ENCODE results near the gene ASB18.
"Not testable (repeated sequence)": the region's sequence is repeated elsewhere in the genome, so short reads cannot be mapped to it uniquely, and the experiment has no call there.

The ASB18 gene, protein sequence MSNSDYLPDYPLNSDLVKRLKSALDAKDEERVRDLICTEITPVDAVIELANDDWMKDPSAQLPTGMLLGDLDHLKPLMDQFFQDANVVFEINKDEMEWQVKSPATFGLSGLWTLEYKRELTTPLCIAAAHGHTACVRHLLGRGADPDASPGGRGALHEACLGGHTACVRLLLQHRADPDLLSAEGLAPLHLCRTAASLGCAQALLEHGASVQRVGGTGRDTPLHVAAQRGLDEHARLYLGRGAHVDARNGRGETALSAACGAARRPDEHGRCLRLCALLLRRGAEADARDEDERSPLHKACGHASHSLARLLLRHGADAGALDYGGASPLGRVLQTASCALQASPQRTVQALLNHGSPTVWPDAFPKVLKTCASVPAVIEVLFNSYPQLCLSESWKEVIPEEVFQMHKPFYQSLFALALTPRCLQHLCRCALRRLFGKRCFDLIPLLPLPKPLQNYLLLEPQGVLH

DNA sequence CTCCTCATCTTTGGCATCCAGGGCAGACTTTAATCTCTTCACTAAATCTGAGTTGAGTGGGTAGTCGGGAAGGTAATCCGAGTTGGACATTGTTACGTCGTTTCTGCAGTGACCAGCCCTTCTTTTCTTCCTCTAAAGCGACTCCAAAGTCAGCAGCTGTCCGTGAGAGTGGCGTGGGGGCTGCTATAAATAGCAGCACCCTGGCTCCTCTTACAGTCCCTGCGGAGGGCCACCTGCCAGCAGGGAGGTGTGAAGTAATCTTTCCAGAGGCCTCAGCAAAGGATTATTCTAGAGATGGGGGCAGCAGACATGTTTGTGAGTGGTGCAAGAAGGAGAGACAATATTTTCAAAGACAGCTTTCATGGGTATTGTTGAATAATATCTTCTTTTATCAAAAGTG lies at the start of gene ASB18:
ASB18 (minus strand) TSS at position 151 of the 400 bp plus-strand sequence; CDS start at position 90, 61 bp downstream.
- no peak for DNase-seq (ENCODE audit: low read depth)

DNA sequence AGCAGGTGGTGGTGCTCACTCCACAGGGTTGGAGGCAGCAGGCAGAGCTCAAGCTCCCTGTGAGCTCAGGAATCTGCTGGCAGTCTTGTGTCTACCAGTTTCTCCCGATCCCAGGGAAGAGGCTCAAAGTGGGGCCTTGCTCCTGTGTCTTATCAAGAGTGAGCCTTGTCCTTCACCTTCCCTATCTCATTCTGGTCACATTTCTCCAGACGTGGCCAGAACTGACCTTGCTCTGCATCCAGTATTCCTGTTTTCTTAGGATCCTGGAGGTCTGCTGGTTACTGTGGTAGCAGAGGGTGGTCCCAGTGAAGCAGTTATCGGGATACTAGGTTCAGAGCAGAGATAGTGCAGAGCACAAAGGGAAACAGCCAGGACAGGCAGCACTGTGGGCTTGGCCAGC lies 47.1 kb upstream of the ASB18 start:
- DNase-seq (ENCODE audit: low read depth): no peak

DNA sequence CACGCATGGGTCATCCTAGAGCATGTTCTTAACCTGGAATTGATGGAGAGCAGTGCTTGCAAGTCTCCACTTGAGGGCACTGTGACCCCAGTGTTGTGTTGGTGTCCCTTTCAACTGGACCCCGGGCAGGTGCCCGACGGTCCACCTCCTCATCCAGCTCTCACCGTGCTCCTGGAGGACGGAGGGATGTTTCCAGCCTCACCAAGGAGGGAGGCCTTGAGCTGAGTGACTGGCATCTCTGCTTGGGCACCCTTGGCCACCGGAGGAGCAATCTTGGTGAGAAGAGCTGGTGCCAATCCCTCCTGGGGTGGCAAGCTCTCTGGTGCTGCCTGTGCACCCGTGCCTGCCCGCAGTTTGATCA lies 45.4 kb upstream of the ASB18 start:
- no peak for DNase-seq (ENCODE audit: low read depth)

DNA sequence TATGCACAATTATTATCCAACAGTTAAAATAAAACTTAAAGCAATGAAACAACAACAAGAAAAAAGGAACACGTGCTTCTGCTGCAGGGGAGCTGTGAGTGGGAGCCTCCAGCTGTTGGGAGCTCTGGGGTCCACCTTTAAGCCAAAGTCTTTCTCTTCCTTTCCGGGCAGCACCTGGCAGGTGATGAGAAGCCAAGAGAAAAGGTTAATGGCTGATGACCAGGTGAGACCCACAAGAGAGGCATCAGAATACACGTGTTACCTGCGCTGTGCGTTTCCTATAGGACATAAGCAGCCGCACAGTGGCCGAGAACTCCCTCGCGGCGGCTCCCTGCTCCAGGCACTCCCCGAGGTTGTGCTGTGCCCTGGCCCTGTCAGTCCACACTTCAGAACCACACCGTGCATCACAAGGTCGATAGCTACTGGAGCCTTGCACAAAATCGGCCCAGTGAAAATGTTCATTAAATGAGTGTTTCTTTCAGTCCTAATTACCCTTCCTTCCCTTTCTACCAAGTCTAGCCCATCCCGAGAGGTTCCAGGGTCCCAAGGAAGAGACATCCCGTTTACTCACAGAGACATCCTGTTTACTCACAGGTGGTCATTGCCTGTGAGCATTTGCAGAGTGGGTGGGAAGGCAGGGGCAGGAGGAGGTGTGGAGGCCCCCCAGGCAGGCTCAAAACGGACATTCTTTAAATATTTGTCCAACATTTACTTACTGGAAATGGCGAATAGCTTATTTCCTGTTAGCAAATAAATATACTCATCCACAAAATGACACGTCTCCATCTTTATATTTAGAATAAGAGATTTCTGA lies 44.9 kb upstream of the ASB18 start:
- DNase-seq (ENCODE audit: low read depth): no peak

DNA sequence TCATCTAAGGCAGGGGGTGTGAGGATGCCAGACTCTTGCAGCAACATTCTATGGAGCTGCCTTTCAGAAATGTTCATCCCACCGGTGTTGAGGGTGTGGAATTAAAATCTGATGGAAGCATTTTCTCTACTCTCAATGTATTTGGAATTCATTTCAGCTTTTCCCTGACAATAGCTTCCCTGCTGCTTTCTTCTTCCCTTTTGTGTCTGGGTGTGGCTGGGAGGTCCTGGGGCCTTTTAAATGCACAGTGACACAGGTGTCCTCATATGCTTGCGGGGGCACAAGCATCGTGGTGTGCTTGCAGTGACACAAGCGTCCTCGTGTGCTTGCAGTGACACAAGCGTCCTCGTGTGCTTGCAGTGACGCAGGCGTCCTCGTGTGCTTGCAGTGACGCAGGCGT lies 43.4 kb upstream of the ASB18 start:
- no peak for DNase-seq (ENCODE audit: low read depth)

DNA sequence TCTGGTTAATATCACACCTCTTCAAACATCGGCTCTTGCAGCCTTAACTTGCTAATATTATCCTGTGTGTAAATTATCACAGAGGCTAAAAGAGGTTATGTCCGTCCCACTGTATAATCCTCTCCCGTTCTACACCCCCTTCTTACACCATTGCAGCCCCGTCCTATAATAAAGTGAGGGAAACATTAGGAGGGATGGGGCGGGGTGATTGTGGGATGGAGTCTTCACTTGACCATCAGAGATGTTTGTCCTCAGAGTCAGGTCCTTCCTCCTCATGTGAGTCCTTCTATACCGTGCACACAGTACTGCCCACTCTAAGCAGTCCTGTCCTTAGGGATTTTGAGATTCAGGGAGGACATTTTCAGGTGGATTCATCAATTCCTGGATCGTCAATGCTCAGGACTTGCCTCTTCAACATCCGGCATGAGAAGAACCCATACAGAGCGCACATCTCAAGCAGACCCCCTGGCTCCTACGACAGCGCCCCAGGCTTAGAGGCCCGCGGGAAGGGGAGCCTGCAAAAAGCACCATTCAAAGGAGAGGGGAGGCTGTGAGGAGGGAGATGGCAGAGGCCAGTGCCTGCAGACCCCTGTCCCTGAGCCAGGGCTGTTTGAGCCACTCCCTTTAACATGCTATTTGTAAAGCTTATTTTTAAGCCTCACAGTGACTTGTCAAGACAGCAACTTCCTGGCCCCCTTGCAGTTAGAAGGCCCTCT lies 42.8 kb upstream of the ASB18 start:
- DNase-seq (ENCODE audit: low read depth): no peak

DNA sequence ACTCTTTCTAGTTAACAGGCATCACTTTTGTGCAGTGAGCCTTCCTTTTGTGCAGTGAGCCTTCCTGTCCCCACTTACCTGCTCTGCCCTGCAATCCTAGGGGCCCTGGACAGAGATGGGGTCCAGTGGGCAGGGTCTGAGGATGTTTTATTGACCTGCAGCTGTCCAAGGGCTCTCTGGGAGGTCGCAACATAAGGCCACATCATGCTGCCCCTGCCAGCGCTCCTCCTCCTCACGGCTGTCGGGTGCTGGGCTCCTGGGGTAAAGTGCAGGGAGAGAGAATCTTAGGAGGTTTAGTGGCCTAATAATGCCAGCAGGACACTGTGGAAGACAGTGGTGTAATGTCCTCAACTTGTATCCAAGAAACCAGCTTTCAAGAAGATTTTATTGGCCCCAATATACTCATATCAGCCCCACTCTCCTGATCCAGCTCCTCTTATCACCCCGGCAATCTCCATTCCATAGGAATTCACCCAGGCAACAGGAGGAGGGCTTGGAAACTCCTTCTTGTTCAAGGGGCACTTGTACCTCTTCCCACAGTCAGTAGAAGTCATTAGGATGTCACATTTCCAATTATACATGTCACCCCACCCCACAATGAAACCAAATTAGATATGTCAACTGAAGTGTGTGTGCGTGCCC lies 41.9 kb upstream of the ASB18 start:
- no peak for DNase-seq (ENCODE audit: low read depth)

DNA sequence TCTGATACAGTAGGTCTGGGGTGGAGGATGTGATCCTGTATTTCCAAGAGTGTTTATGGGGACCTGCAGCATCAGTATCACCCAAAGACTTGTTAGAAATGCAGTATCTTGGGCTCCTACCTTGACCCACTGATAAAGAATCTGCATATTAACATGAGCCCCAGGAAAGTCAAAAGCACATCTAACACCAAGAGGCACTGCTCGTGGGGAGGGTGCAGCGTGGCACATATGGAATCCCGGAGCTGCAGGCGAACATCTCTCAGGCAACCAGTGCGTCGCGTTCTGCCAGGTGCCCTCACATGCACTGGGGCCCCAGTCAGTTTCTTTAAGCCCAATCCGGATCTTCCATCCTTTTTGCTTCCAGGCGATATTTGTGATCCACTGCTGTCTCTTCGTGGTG lies 41.3 kb upstream of the ASB18 start:
- no peak for DNase-seq (ENCODE audit: low read depth)

DNA sequence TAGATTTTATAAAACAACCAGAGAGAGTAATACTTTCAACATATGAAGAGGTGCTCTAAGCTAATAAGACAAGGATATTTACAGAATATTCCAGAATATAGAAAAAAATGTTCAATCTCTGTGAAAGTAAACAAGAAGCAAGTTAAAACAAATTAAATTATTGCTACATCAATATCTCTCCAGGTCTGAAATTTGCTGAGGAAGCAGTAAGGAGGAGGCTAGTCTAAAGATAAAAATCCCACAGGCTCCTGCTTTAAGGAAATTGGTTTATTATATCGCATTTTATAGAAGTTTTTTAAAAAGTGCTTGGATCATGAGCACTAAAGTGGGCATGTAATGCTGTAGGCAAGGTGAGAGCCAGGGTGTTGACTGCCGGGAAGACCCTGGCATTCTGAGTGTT lies 39.7 kb upstream of the ASB18 start:
- no peak for DNase-seq (ENCODE audit: low read depth)

DNA sequence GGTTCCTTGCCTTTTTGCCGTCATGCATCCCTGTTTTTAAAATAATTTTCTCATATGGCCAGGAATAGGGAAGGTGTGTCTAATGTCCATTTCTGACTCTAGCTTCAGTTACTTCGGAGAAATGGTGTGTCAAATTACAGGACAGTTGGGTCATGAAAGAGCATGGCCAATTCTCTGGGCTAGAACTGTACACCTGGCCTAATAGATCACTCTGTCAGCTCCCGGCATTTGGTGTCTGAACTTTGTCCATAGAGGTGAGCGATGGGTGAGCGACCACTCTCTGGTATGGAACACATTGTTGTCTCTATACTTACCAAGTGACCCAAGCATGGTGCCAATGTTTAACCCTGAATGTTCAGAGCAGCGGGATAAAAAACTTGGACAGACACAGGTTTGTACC lies 38.3 kb upstream of the ASB18 start:
- DNase-seq (ENCODE audit: low read depth): no peak

DNA sequence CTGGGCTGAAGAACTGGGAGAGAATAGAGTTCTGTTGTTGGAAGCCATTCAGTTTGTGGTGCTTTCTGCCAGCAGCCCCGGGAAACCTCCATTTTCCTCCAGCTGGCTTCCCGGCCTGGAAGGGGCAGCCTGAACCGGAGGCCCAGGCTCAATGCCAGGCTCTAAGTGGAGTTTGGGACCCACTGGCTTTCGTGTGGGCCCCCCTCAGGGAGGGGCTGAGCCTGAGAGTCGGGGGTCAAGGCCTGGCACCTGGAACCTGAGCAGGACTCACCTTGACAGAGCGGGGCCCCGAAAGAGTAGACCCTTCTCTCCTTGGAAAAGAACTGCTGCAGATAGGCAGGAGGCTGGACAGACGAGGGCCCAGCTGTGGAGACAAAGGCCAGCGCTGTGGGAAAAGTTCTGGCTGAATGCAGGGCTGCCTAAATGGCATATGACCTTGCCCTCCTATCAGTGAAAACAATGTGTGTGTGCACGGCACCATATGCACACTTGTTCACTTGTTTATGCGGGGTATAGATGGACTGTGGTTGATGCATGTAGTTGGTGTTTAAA lies 34.8 kb upstream of the ASB18 start:
- DNase-seq (ENCODE audit: low read depth): no peak

DNA sequence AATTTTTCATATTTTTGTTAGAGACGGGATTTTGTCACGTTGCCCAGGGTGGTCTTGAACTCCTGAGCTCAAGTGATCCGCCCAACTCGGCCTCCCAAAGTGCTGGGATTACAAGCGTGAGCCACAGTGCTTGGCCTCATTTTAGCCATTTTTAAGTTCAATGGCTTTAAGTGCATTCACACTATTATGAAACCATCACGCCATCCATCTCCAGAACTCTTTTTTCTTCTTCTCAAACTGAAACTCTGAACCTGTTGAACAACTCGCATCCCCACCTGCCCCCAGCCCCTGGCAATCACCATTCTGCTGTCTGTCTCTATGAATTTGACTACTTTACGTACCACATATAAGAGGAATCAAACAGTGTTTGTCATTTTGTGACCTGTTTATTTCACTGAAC lies 31.3 kb upstream of the ASB18 start:
- no peak for DNase-seq (ENCODE audit: low read depth)

DNA sequence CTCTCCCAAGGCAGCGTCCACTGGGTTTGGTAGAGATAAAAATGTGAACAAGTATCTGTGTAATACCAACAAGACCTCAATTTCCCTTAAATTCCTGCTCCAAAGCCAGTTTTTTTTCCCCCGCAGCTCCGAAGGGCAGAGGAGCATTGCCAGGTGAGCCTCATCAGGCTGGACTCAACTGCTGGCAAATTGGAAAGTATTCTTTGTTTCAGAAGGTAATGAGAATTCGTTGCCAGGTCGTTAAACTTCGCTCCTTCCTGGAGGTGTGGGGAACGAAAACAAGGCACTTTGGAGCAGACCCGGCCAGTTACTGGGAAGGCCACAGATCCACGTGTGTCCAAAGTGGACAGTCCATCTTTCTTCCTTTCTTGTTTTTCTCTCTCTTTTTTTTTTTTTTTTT lies 30.4 kb upstream of the ASB18 start:
- no peak for DNase-seq (ENCODE audit: low read depth)

DNA sequence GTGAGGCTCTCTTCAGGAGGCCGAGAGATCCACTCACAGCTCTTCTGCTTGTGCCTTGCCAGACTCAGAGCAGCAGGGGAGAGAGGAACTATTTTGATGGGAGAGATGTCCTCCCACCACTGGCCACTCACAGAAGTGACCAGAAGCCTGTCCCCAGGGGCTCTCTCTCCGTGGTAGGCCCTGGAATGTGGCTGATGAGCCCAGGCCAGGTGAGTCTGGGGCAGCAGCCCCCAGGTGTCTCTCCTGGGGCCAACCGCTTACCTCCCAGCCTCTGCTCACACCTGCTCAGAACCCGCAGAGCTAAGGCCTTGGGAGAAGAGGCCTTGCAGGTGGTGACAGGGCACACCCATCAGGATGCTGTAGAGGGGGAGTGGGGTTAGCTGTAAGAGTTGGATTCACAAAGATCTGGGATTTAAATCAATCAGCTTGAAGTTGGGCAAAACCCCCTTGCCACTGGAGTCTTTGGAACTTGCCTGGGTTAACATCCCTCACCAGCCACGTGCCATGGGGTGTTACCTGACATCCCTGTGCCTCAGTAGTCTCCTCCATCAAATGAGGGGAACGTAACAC lies 29.1 kb upstream of the ASB18 start:
- DNase-seq (ENCODE audit: low read depth): no peak

DNA sequence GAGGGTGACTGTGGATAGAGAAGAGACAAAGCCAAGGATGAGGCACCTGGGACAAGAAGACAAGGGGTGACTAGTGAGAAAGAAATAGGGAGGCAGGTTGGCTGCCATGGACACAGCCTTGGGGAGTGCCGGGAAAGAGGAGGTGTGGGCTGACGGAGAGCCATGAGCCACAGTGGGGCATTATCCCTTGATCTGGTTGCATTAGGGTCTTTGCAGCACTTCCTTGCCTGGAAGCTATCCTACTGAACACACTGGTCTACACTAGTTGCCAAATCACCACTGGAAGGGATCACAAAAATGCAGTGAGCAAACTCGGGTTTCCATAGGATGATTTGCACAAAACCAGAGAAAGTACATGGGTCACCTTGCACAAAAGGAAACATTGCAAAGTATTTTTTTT lies 27.7 kb upstream of the ASB18 start:
- DNase-seq (ENCODE audit: low read depth): no peak

DNA sequence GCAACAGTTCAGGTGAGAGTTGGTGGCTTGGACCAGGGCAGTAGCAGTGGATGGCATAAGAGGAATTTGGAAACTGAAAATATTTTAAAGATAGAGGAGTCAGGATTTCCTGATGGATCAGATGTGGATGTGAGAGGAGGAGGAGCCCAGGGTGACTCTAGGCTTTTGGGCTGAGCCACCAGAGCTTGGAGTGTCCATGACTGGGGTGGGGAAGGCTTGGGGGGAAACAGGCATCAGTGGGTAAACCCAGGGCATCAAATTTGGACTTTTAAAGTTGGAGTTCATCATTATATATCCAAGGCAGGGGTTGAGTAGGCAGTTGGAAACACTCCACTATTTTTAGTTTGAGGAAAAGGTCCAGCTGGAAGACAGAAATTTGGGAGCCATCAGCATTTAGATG lies 27.3 kb upstream of the ASB18 start:
- DNase-seq (ENCODE audit: low read depth): no peak

DNA sequence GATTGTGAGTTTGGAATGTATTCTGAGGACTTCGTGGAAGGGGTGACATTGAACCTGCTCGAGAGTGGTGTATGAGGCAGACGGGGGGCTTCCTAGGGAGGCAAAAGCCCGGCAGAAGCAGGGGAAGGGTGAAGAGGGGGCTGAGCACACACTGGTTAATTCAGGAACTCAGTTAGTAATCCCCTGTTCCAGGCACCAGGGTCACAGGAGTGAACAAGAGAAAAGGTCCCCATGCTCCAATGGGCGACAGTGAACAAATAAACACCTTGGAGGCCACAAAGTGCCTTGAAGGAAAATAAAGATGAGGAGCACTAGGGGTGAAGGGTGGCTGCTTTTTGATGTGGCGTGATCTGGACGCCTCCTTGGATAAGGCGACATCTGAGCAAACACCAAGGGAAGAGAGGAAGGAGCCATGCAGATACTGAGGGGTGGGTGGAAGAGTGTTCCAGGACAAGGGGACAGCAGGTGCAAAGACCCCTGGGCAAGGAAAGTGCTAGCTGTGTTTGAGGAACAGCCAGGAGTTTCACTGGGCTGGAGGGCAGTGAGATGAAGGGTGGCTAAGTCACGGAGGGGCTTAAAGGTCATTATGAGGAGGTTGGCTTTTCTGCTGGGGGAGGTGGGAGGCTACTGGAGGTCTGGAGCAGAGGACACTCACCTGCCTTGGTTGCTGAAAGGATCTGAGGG lies 26.7 kb upstream of the ASB18 start:
- DNase-seq (ENCODE audit: low read depth): no peak

DNA sequence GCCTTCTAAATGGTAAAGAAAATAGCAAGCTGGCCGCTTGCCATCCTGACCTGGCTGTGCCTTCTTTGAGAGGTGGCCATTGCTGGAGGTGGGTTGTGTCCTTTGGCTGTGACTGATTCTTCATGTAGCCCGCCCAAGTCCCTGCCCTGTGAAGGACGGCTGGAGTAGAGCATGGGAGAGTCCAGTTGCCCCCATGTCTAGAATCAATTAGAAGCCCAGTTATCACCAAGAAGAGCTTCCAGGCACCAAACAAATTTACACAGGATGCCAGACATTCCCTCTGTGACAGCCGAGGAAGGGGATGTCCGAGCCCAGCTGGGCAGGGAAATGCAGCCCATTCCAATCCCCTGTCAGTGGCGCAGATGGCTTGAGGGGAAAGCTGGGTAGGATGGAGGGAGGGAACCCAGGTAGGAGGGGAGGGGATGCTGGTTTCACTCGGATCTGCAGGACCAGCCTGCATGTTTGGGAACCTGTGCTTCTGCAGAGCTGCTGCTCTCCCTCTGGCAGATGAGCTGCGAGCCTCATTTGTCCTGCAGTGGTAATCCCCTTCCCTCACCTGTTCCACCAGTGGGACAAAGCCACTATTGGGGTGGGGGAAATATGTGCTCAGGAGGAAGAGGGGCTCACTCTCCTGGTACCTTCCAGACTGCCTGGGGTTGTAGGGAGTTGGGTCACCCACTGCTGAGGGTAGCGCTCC lies 25.7 kb upstream of the ASB18 start:
- DNase-seq (ENCODE audit: low read depth): no peak

DNA sequence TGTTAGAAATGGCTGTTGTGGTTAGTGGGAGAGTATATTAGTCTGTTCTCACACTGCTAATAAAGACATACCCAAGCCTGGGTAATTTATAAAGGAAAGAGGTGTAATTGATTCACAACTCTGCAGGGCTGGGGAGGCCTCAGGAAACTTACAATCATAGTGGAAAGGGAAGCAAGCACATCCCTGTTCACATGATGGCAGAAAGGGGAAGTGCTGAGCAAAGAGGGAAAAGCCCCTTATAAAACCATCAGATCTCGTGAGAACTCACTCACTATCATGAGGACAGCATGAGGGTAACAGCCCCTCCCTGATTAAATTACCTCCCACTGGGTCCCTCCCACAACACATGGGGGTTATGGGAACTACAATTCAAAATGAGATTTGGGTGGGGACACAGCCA lies 24.2 kb upstream of the ASB18 start:
- DNase-seq (ENCODE audit: low read depth): not testable (repeated sequence)

DNA sequence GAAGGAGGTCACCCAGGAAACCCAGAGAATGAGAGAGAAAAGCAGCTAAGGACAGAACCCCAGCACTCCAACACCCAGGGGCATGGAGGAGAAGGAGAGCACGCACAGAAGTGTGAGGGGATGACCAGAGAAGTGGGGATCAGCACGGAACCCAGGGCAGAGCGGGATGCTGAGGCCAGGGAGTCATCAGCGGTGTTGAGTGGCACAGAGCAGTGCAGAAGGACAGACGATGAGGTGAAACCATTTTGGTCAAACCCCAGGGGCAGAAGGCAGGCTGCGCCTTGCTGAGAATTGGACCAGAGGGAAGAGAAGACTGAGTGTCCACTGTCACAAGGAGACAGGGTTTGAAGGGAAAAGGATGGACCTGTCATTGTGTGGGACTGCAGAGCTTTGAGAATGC lies 23.4 kb upstream of the ASB18 start:
- no peak for DNase-seq (ENCODE audit: low read depth)
